ENCODE data around the gene VPS51.

VPS51 gene

GRCh38 chr11:65071907-65072630 is 23.9 kb upstream of the VPS51 start:
- DNase-seq (ENCODE audit: extremely low spot score, insufficient read length, low read depth) (no peak), FAIRE-seq (peak; percentile 5)

DNA sequence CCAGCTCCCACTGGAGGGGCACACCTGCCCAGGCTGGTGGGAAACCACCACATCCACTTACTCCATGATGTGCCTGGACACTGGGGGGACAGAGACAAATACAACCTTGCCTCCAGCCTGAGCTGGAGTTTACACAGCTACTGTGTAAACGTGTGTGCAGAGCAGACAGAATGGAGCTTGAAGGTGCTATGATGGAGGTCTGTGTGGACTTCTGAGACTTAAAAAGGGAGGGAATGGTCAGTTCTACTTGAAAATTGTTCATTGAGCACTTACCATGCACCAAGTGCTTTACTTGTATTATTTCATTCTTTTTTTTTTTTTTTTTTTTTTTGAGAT is 23.4 kb upstream of the VPS51 start:
- no peak for FAIRE-seq

DNA sequence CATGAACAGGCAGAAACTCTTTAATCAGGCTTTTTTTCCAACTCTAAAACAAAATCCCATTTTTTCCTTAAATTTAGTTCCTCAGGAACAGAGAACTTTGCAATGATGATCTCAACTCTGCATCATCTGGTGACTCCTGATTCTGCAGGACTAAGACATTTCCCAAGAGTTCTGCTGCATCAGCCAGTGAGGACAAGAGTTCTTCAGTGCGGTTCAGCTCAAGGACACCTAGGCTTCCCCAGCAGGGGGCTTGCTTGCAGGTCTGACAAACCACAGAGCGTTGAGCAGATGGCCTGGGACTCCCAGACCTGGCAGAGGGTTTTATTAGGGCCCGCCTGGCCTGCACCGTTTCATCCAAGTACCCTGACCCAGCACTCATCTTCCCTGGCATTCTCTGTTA is 18.6 kb upstream of the VPS51 start:
- no peak for FAIRE-seq
- no peak for DNase-seq (ENCODE audit: extremely low spot score, insufficient read length, low read depth)

More for the DNA sequence above, 23.4 kb upstream of the VPS51 start:
- DNase-seq (ENCODE audit: extremely low spot score, insufficient read length, low read depth): no peak

DNA sequence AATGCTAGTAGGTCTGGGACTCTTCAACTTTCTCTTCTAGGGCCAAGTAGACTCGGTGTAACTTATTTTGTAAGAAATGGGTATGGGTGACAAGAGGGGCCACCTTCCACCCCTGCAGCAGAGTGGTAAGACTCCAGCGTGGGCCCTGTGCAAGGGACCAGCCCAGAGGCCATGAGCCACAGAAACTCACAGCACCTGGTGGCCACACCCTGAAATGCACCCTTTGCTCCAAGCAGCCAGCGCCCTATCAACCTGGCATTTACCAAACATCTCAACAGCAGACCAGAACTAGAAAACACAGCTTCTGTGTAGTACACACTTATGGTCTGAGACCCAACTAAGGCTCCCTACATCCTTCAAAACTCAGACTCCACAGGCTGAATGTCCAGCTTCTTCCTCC is 17.9 kb upstream of the VPS51 start:
- DNase-seq (ENCODE audit: extremely low spot score, insufficient read length, low read depth): no peak
- FAIRE-seq: peak; percentile 51

DNA sequence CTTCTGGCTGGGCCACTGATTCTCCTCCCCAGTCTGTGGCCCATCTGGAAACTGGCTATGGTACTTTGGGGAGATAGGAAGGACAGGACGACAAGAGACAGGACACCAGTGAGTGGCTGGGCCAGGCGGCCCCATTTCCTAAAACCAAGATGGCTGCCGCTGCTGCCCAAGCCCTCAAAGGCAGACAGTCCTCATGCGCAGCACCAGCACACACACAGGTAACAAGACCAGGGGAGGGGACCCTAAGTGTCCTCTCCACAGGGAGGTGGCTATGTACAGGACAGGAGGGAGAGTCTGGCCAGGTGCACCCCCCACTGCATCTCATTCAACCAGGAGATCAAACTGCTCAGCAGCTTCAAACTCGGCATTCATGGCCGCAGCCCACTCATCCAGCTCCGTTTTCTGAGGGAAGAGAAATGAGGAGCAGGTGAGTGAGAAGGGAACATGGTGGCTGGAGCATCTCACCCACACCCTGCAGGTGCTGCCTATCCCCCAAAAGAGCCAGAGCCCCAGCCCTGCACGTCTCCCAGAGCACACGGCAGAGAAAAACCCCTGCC is 17.1 kb upstream of the VPS51 start:
- FAIRE-seq (no peak), DNase-seq (ENCODE audit: extremely low spot score, insufficient read length, low read depth) (no peak)

DNA sequence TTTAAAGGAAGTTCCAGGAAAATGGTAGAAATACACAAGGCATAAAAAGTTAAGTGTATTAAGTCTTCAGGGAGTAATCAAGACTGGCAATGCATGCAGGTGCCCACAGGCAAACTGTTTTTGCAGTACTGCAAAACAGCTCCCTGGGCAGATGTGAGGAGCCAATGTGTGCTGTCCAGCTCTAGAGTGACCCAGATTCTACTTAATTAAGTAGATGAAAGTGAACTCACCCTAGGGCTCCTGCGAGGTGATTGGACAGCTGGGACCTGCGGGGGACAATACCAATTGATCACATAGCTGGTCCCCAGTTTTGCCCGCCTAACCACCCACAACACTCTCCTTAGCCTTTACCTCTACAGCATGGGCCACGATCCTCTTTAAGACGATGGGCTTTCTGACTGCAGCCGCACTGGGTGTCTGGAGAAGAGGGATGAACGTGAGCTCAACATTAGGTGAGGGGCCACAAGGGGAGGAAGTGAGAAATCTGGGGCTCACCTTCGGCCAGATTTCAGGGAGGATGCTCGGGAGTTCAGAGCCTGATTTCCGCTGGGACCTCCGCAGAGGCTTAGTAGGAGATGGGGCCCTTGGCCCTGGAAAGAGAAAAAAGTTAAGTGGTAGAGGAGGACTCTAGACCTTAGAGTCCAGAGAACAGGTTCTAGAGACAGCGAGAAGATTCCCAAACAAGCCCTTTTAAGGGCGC is 12.7 kb upstream of the VPS51 start:
- DNase-seq (ENCODE audit: extremely low spot score, insufficient read length, low read depth) (no peak), FAIRE-seq (no peak)

GRCh38 chr11:65083834-65084597 is 12.0 kb upstream of the VPS51 start, which contains the start of the genes CDCA5 and ZFPL1:
Gene CDCA5, minus strand, starts transcription at chr11:65084040. Its CDS starts 62 bp downstream, at chr11:65083978.
Gene ZFPL1, plus strand, starts transcription at chr11:65084222. Its CDS starts 477 bp downstream, at chr11:65084699.
- FAIRE-seq (peak; percentile 95), DNase-seq (ENCODE audit: extremely low spot score, insufficient read length, low read depth) (peak; percentile 98)

DNA sequence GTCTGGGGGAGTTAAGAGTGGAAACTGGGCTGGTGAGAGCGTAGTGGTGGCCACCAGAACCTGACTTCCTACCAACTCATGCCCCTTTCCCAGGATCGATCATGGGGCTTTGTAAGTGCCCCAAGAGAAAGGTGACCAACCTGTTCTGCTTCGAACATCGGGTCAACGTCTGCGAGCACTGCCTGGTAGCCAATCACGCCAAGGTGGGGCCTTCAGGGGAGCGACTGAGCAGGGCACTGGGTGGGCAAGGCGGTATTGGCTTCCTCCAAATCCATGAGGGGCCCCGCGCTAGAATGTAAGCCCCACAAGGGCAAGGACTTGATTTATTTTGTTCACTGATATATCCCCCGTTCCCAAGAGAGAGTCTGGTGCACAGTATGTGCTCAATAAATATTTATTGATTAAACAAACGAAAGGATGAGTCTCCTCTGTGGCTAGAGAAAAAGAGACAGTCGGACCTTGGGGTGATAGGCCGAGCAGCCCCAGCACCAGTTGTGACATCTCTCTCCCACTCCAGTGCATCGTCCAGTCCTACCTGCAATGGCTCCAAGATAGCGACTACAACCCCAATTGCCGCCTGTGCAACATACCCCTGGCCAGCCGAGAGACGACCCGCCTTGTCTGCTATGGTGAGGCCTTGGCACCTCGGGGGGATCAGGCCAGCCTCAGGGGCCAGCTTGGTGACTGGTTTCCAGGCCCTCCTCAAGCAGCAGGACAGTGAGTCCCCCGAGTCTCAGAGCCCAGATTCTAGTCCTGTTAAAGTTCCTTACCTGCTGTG is 11.2 kb upstream of the VPS51 start:
- DNase-seq (ENCODE audit: extremely low spot score, insufficient read length, low read depth): no peak
- FAIRE-seq: no peak

- no peak for FAIRE-seq
Measured at GRCh38 chr11:65085446-65085845, 10.6 kb upstream of the VPS51 start.

DNA sequence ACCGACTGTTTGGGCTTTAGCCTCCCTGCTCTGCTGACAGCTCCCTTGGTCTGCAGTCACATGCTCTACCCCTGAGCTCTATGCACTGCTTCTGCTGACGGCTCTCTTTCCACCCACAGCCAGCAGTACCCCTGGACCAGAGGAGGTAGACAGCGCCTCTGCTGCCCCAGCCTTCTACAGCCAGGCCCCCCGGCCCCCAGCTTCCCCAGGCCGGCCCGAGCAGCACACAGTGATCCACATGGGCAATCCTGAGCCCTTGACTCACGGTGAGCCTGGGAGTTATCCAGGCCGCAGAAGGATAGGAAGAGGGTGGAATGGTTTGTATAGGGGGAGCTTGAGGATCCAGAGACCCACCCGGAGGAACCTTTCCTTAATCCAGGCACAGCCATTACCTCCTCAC is 9.2 kb upstream of the VPS51 start:
- FAIRE-seq: no peak

More at GRCh38 chr11:65085446-65085845, 10.6 kb upstream of the VPS51 start:
- DNase-seq (ENCODE audit: extremely low spot score, insufficient read length, low read depth): no peak

GRCh38 chr11:65087216-65087615 is 8.8 kb upstream of the VPS51 start:
- DNase-seq (ENCODE audit: extremely low spot score, insufficient read length, low read depth) (no peak), FAIRE-seq (no peak)

More for the DNA sequence above, 9.2 kb upstream of the VPS51 start:
- no peak for DNase-seq (ENCODE audit: extremely low spot score, insufficient read length, low read depth)

- no peak for FAIRE-seq
Measured at GRCh38 chr11:65087827-65088226, 8.2 kb upstream of the VPS51 start.

GRCh38 chr11:65089621-65090020 is 6.4 kb upstream of the VPS51 start:
- no peak for FAIRE-seq
- DNase-seq (ENCODE audit: extremely low spot score, insufficient read length, low read depth): no peak

More at GRCh38 chr11:65087827-65088226, 8.2 kb upstream of the VPS51 start:
- no peak for DNase-seq (ENCODE audit: extremely low spot score, insufficient read length, low read depth)

DNA sequence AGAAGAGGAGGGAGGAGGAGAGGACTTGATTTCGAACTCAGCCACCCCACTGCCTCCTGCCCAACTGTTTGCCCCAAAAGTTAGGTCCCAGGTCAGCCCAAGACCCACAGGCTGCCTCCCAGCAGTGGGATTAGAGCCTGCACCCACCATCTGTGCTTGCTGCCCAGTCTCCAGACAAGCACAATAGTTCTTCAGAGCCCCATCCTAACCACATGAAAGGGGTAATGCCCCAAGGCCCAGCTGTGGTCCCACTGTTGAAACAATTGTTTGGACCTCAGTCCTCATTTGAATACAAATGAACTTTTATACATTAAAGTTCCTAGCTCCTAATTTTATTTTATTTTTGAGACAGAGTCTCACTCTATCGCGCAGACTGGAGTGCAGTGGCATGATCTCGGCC is 5.4 kb upstream of the VPS51 start:
- no peak for FAIRE-seq
- DNase-seq (ENCODE audit: extremely low spot score, insufficient read length, low read depth): no peak

DNA sequence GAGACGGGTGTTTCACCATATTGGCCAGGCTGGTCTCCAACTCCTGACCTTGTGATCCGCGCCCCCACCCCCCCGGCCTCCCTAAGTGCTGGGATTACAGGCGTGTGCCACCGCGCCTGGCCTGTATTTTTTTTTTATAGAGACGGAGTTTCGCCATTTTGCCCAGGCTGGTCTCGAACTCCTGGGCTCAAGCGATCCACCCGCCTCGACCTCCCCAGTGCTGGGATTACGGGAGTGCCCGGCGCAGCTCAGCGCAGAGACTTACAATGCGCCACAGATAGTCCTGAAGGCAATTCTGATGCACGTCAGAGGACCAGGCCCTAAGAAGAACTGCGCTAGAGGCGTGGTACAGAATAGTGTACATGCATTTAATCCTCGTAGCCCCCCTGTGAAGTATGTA is 587 bp upstream of the VPS51 start:
- FAIRE-seq (no peak), DNase-seq (ENCODE audit: extremely low spot score, insufficient read length, low read depth) (no peak)

DNA sequence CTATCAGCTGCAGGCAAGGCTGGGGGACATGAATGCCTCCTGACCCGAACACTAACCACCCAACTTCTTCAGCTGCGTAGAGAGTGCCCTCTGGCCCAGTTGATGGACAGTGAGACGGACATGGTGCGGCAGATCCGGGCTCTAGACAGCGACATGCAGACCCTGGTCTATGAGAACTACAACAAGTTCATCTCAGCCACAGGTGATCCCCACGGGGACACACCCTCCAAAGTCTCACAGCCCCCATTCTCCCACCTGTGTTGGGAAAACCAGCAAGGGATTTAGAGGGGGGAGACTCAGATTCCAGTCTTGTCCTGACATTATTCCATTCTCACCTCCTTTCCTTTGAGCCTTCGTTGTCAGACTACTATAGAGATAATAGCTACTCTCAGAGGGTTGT is 912 bp downstream of the VPS51 start:
- FAIRE-seq: no peak
- DNase-seq (ENCODE audit: extremely low spot score, insufficient read length, low read depth): no peak

GRCh38 chr11:65100674-65101350 is 4.8 kb downstream of the VPS51 start:
- no peak for DNase-seq (ENCODE audit: extremely low spot score, insufficient read length, low read depth)
- no peak for FAIRE-seq

GRCh38 chr11:65102142-65103095 is 6.4 kb downstream of the VPS51 start:
- FAIRE-seq: no peak
- no peak for DNase-seq (ENCODE audit: extremely low spot score, insufficient read length, low read depth)

Data from GM18507 (cell line).